NT2/D1 (cell line): ENCODE data around the gene HNRNPC.

ENCODE experiments used
- SUZ12 ChIP-seq: IDR thresholded peaks from 2 replicates; pipeline ENCODE4 v1.6.1; 2011; ENCODE audit not compliant: insufficient read length, insufficient read depth; ENCODE audit errors: extremely low read depth
- YY1 ChIP-seq: IDR thresholded peaks from 2 replicates; pipeline ENCODE4 v1.6.1; 2011; ENCODE audit not compliant: insufficient read length, insufficient read depth

GRCh38 chr14:21308132-21308478, 38.9 kb upstream of the HNRNPC start:
- no peak for TF ChIP-seq SUZ12
- TF ChIP-seq YY1: no peak
